ENCODE data around the gene ING3.

The ING3 gene

GRCh38 chr7:120950539-120951308 lies at the start of gene ING3:
ING3 (plus strand) TSS chr7:120950777; CDS start chr7:120950897, 120 bp downstream.
- DNase-seq (ENCODE audit: low read depth in 2 of 2), result peak; percentile 89 to 99

GRCh38 chr7:120915314-120916105 lies 35.1 kb upstream of the ING3 start:
- DNase-seq (ENCODE audit: low read depth in 2 of 2), result no peak

- DNase-seq (ENCODE audit: low read depth in 2 of 2), result no peak
Observed at GRCh38 chr7:120916121-120916520, 34.5 kb upstream of the ING3 start.

GRCh38 chr7:120916538-120916937 lies 34.0 kb upstream of the ING3 start:
- no peak for DNase-seq (ENCODE audit: low read depth in 2 of 2)

GRCh38 chr7:120919466-120919865 lies 31.1 kb upstream of the ING3 start:
- no peak for DNase-seq (ENCODE audit: low read depth in 2 of 2)

- DNase-seq (ENCODE audit: low read depth in 2 of 2), result no peak
Observed at GRCh38 chr7:120920034-120920433, 30.5 kb upstream of the ING3 start.

GRCh38 chr7:120920591-120921274 lies 29.8 kb upstream of the ING3 start:
- DNase-seq (ENCODE audit: low read depth in 2 of 2), result no peak

GRCh38 chr7:120924837-120925236 lies 25.7 kb upstream of the ING3 start:
- no peak for DNase-seq (ENCODE audit: low read depth in 2 of 2)

- DNase-seq (ENCODE audit: low read depth in 2 of 2), result no peak
Observed at GRCh38 chr7:120925392-120925791, 25.2 kb upstream of the ING3 start.

GRCh38 chr7:120926943-120927346 lies 23.6 kb upstream of the ING3 start:
- DNase-seq (ENCODE audit: low read depth in 2 of 2), result no peak

- no peak for DNase-seq (ENCODE audit: low read depth in 2 of 2)
Observed at GRCh38 chr7:120927454-120928103, 23.0 kb upstream of the ING3 start.

GRCh38 chr7:120931243-120931642 lies 19.3 kb upstream of the ING3 start:
- no peak for DNase-seq (ENCODE audit: low read depth in 2 of 2)

- no peak for DNase-seq (ENCODE audit: low read depth in 2 of 2)
Observed at GRCh38 chr7:120933475-120933874, 17.1 kb upstream of the ING3 start.

GRCh38 chr7:120939345-120939744 lies 11.2 kb upstream of the ING3 start:
- no peak for DNase-seq (ENCODE audit: low read depth in 2 of 2)

- no peak for DNase-seq (ENCODE audit: low read depth in 2 of 2)
Observed at GRCh38 chr7:120941064-120941463, 9.5 kb upstream of the ING3 start.

- no peak for DNase-seq (ENCODE audit: low read depth in 2 of 2)
Observed at GRCh38 chr7:120941856-120942255, 8.7 kb upstream of the ING3 start.

- no peak for DNase-seq (ENCODE audit: low read depth in 2 of 2)
Observed at GRCh38 chr7:120942861-120943260, 7.7 kb upstream of the ING3 start.

- no peak for DNase-seq (ENCODE audit: low read depth in 2 of 2)
Observed at GRCh38 chr7:120944826-120945562, 5.6 kb upstream of the ING3 start.

GRCh38 chr7:120947980-120948379 lies 2.6 kb upstream of the ING3 start:
- DNase-seq (ENCODE audit: low read depth in 2 of 2), result no peak

- DNase-seq (ENCODE audit: low read depth in 2 of 2), result no peak
Observed at GRCh38 chr7:120949393-120949911, 1.1 kb upstream of the ING3 start.

GRCh38 chr7:120949998-120950538 lies 509 bp upstream of the ING3 start:
- no peak for DNase-seq (ENCODE audit: low read depth in 2 of 2)
